Lower lobe of right lung (tissue), 2 donors: ENCODE results near the gene TNNT3. TPM values are rescaled to one million over a fixed set of nuclear protein-coding genes. Genes with fewer than 3 reads are reported as not detected.

Experiments
- ATAC-seq, 2 donors: fragments of 200-7000 bp; cut with Tn5 transposase; one replicate each; pipeline ENCODE4 v1.9.1; 2020 to 2022; ENCODE audit warnings: mild to moderate bottlenecking in 2 of 2, moderate library complexity in 2 of 2
- DNase-seq: peaks from one replicate; pipeline ENCODE4 v3.0.0-alpha.2; 2020
- H3K27ac ChIP-seq: fragments of 200-600 bp; one replicate; pipeline ENCODE4 v1.8.0; 2022
- H3K27me3 ChIP-seq: fragments of 200-600 bp; one replicate; pipeline ENCODE4 v1.8.0; 2022; ENCODE audit warnings: low read depth
- H3K36me3 ChIP-seq: fragments of 200-600 bp; one replicate; pipeline ENCODE4 v1.8.0; 2022; ENCODE audit warnings: mild to moderate bottlenecking
- H3K4me1 ChIP-seq: fragments of 200-600 bp; one replicate; pipeline ENCODE4 v1.8.0; 2022
- H3K4me3 ChIP-seq: fragments of 200-600 bp; one replicate; pipeline ENCODE4 v1.8.0; 2022; ENCODE audit warnings: mild to moderate bottlenecking
- H3K9me3 ChIP-seq: fragments of 200-600 bp; one replicate; pipeline ENCODE4 v1.8.0; 2022
- intact Hi-C: fragments of 100-400 bp; cut with DNase I; formaldehyde crosslinking; loops from one replicate; pipeline ENCODE4 v1.11.0; 2022
- long read RNA-seq: library from polyadenylated mRNA; unstranded; transcript quantifications from one replicate; pipeline ENCODE4 v2.0.0, GENCODE V29; 2021
- total RNA-seq: library from RNA; stranded (reverse); fragmentation: NEBNext Ultra II Directional; extraction: Animal tissue kit (Norgen Biotek cat#: 25700); gene quantifications from one replicate; pipeline ENCODE4 v1.2.1, GENCODE V29; 2021
- TF ChIP-seq, protein P1 (sequence below): fragments of 200-600 bp; IDR thresholded peaks from one replicate; pipeline ENCODE4 v1.8.0; 2022; ENCODE audit warnings: antibody characterized with exemption, mild to moderate bottlenecking
- donor health status: DM: no; HTN: yes; CAD: no; lungs with severe emphysema.

Gene TNNT3
- 4.7 TPM for total RNA-seq
- long read RNA-seq, partial matches to known transcripts = 3 of 3 reads
- long read RNA-seq, other reads (novel, unspliced or antisense) = 0 of 3 reads

DNA sequence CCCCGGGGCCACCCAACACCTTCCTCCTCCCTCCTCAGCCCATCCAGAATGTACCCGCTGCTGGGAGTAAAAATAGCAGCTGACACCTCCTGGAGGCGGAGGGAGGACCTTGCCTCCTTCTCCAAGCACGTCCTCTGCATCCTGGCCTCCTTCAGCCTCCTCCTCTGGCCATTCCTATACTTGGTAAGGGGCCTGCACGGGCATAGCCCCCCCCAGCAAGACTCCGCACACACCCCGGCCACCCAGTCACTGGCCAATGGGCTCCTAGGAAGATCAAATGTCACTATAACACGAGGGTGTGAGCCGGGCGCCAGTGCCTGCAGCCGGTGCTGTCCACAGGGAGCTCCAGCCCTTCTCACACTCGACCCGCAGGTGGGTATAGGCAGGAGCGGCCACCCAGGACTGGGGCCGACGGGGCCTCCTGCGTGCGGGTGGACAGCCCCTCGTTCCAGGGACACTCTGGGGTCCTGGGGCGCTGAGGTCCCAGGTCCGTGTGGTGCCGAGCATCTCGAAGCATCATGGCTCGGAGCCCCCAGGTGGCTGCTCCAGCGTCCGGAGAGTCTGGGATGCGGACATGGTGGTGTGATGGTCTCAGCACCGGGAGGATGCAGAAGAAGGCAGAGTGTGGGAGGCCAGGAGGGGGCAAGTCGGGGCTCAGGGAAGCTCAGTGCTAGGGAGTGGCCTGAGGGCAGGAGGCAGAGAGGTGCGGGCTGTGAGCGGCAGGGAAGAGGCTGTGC is at the start of gene TNNT3:
TNNT3 (plus strand) TSS at position 313 of the 737 bp plus-strand sequence. CDS start 3,172 bp downstream, outside the sequence.
- intact Hi-C loops = no loop called here
- ATAC-seq = no peak
- Histone ChIP-seq H3K27ac (no peak within 1 kb of the TSS), H3K4me3 (no peak within 1 kb of the TSS), H3K4me1 (no peaks in the 10 kb centered on the region), H3K36me3 (no peaks in the 10 kb centered on the region), H3K27me3 (no peaks in the 10 kb centered on the region), H3K9me3 (no peaks in the 10 kb centered on the region)
- no peak for DNase-seq
- TF ChIP-seq, protein P1, sequence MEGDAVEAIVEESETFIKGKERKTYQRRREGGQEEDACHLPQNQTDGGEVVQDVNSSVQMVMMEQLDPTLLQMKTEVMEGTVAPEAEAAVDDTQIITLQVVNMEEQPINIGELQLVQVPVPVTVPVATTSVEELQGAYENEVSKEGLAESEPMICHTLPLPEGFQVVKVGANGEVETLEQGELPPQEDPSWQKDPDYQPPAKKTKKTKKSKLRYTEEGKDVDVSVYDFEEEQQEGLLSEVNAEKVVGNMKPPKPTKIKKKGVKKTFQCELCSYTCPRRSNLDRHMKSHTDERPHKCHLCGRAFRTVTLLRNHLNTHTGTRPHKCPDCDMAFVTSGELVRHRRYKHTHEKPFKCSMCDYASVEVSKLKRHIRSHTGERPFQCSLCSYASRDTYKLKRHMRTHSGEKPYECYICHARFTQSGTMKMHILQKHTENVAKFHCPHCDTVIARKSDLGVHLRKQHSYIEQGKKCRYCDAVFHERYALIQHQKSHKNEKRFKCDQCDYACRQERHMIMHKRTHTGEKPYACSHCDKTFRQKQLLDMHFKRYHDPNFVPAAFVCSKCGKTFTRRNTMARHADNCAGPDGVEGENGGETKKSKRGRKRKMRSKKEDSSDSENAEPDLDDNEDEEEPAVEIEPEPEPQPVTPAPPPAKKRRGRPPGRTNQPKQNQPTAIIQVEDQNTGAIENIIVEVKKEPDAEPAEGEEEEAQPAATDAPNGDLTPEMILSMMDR = no peak

DNA sequence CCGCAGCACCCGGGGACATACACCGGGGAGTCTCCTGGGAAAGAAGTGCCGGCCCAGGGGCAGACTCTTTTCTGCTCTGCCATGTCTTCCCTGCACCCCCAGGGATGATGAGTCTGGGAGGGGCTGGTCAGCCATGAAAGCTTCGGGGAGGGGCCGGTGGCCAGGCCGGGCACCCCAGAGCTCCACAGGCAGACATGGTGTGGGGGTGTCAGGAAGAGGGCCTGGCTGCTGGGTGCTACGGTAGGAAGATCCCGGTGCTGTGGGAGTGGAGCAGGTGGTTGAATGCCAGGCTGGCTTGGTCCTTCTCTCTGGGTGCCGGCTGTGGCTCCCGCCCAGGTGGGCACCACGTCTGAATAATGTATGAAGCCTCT is 49.2 kb upstream of the TNNT3 start:
- H3K36me3 ChIP-seq = no peaks in the 10 kb centered on the region
- H3K27me3 ChIP-seq = peaks cover 29% of the 10 kb centered on the region
- peak in 1 of 2 donors; percentile 9 for ATAC-seq
- no peak overlapping the region for H3K27ac ChIP-seq
- TF ChIP-seq, protein P1 = no peak
- peak overlapping the region; percentile 25 for H3K4me3 ChIP-seq
- H3K4me1 ChIP-seq = peaks cover 18% of the 10 kb centered on the region
- no peaks in the 10 kb centered on the region for H3K9me3 ChIP-seq
- DNase-seq = peak; percentile 25
- intact Hi-C loops = no loop called here

DNA sequence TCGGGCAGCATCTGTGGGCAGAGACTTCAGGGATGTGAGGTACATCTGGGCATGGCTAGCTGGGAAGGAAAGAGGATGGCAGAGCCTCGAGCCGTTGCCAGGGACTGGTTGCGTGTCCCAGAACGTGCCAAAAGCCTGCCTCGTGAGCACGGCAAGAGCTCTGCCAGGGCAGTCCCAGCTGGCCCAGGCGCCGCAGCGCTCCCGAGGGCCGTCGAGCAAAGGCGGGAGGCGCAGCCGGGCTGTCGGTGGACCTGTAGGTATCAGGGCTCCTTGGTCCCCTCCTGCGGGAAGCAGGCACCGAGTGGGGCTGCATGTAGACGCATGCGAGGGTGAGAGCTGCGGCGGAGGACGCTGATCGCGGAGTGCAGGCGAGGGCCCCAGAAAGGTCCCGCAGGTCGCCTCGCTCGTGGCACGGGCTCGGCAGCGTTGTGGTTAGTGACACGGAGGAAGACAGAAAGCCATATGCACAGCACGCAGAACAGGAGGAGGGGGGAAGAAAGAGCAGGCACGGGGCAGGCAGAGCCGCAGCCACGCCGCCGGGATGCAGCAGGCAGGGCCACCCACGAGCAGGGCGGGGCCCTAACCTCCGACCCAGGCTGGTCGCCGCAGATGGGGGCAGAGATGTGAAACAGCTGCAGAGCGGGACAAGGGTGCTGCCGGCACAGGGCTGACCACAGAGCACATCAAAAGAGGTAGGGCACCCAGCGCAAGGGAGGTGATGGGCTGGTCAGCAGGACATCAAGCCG is 48.6 kb upstream of the TNNT3 start:
- intact Hi-C loops = no loop called here
- ATAC-seq (peak; percentile 47 to 51), DNase-seq (peak; percentile 74)
- Histone ChIP-seq H3K36me3 (no peaks in the 10 kb centered on the region), H3K4me3 (peak overlapping the region; percentile 25), H3K27ac (no peak overlapping the region), H3K27me3 (peaks cover 29% of the 10 kb centered on the region), H3K9me3 (no peaks in the 10 kb centered on the region), H3K4me1 (peaks cover 12% of the 10 kb centered on the region)
- TF ChIP-seq, protein P1 = no peak

DNA sequence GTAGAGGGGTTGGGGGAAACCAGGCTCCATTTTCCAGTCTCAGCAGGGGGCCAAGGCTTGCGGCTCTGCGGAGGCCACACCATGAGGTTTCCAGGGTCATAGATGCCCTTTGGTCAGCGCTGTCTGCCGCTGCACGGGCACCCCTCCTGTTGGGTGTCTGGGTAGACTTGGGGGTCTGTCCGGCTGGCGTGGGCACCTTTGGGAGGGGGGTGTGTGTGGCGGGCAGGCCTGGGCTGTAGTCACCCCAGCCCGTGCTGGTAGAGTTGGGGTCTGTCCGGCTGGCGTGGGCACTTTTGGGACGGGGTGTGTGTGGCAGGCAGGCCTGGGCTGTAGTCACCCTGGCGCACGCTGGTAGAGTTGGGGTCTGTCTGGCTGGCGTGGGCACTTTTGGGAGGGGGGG is 48.0 kb upstream of the TNNT3 start:
- peaks cover 17% of the 10 kb centered on the region for H3K4me1 ChIP-seq
- DNase-seq (peak; percentile 38), ATAC-seq (no peak)
- H3K27me3 ChIP-seq = peaks cover 29% of the 10 kb centered on the region
- no peaks in the 10 kb centered on the region for H3K36me3 ChIP-seq
- intact Hi-C loops = no loop called here
- H3K27ac ChIP-seq = no peak overlapping the region
- TF ChIP-seq, protein P1 = no peak
- no peaks in the 10 kb centered on the region for H3K9me3 ChIP-seq
- peak overlapping the region; percentile 14 for H3K4me3 ChIP-seq

DNA sequence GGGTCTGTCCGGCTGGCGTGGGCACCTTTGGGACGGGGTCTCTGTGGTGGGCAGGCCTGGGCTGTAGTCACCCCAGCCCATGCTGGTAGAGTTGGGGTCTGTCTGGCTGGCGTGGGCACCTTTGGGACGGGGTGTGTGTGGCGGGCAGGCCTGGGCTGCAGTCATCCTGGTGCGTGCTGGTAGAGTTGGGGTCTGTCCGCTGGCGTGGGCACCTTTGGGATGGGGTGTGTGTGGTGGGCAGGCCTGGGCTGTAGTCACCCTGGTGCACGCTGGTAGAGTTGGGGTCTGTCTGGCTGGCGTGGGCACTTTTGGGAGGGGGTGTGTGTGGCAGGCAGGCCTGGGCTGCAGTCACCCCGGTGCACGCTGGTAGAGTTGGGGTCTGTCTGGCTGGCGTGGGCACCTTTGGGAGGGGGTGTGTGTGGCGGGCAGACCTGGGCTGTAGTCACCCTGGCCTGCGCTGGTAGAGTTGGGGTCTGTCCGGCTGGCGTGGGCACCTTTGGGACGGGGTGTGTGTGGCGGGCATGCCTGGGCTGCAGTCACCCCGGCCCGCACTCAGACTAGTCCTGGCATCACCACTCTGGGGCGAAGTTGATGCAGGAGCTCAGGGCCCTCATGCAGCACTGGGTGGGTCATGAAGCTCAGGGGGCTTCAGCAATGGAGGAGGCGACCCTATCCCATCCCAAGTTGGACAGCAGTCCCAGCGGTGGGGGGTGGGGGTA is 47.1 kb upstream of the TNNT3 start:
- Histone ChIP-seq H3K4me3 (no peak overlapping the region), H3K27me3 (peaks cover 29% of the 10 kb centered on the region), H3K36me3 (no peaks in the 10 kb centered on the region), H3K9me3 (no peaks in the 10 kb centered on the region), H3K4me1 (peaks cover 22% of the 10 kb centered on the region), H3K27ac (no peak overlapping the region)
- TF ChIP-seq, protein P1 = no peak
- intact Hi-C loops = no loop called here
- DNase-seq (peak; percentile 30), ATAC-seq (no peak)
